Activated CD4-positive, alpha-beta T cell treated with anti-CD3 and anti-CD28 coated beads for 48 hours (primary cell): ENCODE results near the gene FUZ.

ENCODE experiments used
- DNase-seq: peaks from one replicate; pipeline ENCODE4 v3.0.0-alpha.2; 2020

FUZ gene

GRCh38 chr19:49812997-49813861 is at the start of gene FUZ:
TSS of gene FUZ (minus strand) at chr19:49813292. CDS start at chr19:49813106, 186 bp downstream.
- DNase-seq = peak; percentile 95

GRCh38 chr19:49862391-49863253 is 49.5 kb upstream of the FUZ start:
- DNase-seq = peak; percentile 54

DNA sequence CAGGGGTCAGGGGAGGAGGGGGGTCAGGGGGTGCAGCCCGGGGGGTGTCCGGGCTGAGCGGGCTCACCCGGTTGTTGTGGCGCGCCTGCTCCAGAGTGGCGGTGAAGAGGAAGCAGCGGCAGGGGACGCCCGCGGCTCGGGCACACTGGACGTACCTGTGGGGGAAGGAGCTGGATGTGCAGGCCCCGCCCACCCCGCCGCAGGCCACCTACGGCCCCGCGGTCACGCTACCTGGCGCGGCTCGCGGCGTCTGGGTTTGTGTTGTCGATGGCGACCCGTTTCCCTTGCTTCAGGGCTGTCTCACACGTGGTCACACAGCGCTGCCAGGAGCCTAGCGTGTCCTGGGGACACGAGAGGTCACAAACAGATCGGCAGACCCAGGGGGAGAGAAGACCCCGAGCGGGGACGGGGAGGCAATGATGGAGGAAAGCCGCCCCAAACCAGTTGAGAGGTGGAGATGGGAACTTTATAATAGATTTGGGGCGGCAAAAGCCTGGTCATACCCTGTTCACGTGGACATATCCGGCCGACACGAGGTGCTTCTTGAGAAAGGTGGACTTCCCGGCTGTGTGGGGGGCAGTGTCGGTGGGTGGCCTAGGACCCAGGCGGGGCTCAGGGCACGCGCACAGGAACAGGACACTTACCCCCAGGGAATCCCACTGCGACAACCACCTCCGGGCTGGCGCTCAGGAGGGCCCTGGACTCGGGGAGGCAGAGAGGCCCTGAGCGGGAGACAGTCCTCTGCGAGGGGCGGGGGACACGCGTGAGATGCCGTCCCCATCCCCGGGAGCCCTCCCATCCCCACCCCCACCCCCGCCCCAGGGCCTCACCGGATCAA is 48.7 kb upstream of the FUZ start:
- no peak for DNase-seq

DNA sequence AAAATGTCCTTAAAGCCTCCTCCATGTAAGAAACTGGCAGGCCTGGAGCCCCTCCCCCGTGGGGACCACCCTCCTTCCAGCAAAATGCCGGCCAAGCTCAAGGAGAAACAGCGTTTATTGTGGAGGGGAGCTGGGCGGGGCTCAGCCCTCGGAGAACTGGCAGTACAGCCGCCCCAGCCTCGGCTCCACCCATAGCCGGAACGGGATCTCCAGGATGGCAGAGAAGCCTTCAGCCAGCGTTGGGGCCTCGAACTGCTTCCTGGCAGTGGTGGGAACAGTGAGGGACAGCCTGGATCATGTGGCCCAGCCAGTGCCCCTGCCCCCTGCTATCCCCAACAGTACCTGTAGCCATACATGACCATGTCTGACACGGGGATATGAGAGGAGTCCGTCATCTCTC is 48.0 kb upstream of the FUZ start:
- no peak for DNase-seq

DNA sequence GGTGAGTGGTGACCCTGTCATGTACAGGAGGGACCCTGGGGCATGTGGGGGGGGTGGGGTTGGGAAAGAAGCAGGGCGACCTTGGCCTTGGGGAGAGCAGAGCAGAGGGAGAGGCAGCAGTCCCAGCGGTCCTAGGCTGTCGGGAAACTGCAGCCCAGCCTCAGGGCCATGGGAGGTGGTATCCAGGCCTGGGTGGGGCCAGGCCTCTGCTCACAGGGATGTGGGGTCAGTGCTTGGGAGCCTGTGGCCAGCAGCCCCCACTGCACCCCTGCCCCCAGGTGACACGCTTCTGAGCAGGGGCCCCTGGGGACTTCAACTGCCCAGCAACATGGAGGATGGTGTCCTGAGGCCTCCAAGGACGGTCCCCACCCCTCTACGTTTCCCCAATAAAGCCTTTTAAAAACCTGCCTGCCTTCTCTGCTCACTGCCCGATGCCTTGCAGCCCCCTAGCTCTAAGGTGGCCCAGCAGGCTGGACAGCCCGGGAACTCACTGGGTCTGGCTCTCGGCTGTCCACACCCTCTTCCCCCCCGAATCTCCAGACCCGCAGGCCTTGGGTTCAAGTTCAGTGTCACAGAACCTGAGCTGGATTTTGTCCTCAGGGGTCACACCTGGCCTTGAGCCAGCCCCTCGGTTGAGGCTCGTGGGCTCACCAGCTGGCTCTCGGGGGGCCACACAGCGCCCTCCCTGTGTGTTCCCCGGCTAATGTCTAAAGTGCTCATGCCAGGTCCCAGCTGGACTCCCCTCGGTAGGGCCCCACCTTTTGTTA is 47.4 kb upstream of the FUZ start:
- DNase-seq = no peak

DNA sequence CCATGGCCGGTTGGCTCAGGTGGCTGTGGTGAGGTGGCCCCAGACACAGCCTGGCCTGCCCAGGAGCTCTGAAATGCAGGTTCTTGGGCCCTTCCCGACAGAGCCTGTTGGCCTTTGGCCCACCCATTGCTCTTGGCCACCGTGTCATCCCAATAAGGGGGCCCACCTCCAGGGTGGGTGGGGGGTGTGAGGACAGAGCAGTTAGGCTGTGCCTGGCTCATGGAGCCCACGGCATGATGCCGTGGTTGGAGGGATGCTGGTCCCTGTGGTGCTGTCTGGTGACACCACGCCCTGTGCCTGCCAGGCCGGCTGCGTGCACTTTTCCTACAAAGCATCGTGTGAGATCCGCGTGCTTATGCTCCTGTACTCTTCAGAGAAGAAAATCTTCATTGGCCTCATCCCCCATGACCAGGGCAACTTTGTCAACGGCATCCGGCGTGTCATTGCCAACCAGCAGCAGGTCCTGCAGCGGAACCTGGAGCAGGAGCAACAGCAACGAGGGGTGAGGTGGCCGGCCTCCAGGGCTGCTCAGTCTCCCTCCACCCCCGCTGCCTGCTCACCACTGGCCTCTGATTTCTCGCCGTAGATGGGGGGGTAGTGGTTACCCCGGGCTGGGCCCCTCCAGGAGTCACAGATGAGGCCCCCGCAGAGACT is 46.7 kb upstream of the FUZ start:
- no peak for DNase-seq

DNA sequence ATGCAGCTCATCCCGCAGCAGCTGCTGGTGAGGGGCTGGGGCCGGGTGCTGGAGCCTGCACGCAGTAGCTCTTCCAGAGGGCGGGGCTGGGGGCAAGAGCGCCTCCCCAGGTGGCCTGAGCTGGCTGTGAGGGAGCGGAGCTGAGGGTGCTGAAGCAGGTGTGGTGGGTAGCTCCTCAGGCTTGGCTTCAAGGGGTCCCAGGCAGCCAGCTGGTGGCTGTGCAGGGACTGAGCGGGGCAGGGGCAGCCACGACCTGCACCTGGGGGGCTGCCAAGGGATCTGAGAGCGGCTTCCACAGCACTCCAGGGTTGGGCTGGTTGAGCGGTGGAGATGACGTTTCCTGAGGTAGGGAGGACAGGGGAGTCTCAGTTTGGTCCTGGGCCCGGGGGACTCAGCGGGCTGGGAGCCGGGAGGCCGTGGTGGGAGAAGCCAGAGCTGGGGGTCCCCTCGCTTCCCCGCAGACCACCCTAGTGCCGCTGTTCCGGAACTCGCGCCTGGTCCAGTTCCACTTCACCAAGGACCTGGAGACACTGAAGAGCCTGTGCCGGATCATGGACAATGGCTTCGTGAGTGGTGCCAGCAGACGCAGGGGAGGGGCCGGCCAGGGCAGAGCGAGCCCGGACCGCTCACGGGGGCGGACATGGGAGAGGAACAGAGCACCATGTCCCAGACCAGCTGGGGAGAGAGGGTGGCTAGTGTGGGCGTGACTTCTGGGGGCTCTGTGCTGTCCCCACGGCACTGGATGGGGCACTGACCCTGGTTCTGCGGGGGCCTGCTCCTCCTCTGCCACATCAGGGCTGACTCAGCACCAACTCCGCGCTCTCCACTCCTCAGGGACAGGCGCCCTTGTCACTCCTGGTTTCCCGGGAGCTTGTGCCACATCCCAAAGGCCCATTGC is 45.2 kb upstream of the FUZ start:
- no peak for DNase-seq

DNA sequence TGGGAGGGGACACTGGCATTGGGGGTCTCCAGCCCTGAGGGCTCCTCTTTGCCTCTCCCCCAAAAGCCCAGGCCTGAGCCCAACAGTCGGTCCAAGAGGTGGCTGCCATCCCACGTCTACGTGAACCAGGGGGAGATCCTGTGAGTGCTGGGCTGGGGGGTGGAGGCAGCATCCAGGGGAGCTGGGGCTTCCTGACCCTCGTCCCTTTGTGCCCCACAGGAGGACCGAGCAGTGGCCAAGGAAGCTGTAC is 44.7 kb upstream of the FUZ start:
- DNase-seq = no peak

- DNase-seq = no peak
These were observed 44.2 kb upstream of the FUZ start for GRCh38 chr19:49857061-49857837.

GRCh38 chr19:49856574-49857021 is 43.5 kb upstream of the FUZ start:
- no peak for DNase-seq

DNA sequence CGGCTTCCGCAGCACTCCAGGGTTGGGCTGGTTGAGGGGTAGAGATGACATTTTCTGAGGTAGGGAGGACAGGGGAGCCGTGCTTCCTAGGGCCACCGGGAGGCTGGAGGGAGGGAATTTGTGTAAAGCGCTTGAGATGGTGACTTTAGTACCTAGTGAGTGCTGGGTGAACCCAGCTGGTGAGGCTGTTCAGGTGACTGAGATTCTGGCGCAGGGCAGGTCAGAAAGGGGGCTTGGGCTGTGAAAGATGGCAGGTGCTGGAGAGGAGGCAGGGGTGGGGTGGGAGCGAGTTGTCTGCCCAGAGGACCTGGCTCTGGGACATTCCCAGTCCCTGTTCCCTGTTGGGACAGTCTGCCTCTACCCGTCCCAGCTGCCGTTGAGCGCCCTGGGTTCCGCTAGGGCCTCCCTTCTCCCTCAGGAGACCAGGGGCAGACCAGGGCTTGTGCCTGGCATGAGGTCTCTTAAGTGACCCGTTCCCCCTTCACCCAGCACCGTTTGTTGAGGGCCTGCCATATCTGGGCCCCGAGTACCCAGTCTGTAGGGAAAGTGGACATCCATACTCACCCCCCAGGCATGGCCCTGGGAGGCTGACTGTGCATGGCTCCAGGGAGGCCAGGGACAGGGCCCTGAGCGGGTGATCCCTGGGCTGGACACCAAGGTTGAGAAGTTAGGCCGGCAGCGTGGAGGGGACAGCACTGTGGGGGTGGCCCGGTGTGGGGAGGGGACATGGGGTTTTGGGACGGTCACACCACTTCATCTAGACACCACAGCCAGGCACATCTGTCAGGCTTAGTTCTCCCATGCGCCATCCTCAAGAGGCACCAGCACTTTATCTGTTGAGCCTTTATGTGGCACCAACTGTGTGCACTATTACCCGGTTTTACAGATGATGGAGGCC is 42.8 kb upstream of the FUZ start:
- no peak for DNase-seq

DNA sequence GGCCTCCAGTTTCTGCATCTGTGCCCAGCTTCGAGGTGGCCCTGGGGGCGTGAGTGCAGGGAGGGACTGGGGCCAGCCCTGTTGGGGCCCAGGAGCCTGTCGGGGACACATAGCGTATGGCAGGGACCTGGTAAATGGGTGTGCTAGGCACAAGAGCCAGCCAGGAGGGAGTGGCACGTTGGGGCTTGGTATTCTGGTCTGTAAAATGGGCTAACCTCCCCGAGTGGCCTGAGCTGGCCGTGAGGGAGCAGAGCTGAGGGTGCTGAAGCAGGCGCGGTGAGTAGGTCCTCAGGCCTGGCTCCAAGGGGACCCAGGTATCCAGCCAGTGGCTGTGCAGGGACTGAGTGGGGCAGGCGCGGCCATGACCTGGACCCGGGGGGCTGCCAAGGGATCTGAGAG is 42.2 kb upstream of the FUZ start:
- DNase-seq = no peak

GRCh38 chr19:49854378-49855263 is 41.5 kb upstream of the FUZ start:
- DNase-seq = no peak

- DNase-seq = no peak
These were observed 40.8 kb upstream of the FUZ start for GRCh38 chr19:49853852-49854377.

DNA sequence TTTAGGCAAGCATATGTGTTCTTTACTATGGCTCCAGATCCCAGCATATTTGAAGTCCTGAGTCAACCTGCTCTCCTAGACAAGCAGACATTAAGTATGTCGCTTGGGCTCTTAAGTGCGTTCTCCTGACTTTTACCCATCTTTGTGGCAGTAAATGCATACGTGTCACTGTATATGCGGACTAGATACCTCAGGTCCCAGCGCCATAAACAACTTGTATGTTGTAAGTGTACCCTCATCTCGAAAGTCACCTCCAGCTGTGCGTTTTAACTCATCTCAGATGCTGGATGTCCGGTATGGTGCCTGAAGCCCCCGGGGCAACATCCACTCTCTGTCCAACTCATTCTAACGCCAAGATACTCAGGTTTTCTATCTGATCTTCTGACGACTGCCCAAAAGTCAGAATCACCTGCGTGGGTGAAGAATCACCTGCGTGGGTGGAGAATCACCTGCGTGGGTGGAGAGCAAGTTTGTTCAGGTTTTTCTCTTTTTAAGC is 39.6 kb upstream of the FUZ start:
- DNase-seq = no peak

- no peak for DNase-seq
These were observed 38.6 kb upstream of the FUZ start for GRCh38 chr19:49851456-49852259.
